CD4-positive, CD25-positive, alpha-beta regulatory T cell (primary cell): ENCODE results near the gene POGLUT3. TPM values are rescaled to one million over a fixed set of nuclear protein-coding genes. Genes with fewer than 3 reads are reported as not detected.

Experiments used
- ATAC-seq, 2 donors: fragments of 150-1000 bp; cut with Tn5 transposase; one replicate each; pipeline ENCODE4 v1.10.0; 2021; ENCODE audit warnings: low read depth in 2 of 2, moderate number of reproducible peaks in 2 of 2, moderate library complexity in 1 of 2
- DNase-seq, 3 donors: peaks; one replicate each; pipeline versions ENCODE4 v3.0.0 to v3.0.0-alpha.2; 2012 to 2022; ENCODE audit warnings: mixed read lengths in 1 of 3
- H3K27ac ChIP-seq: one replicate; pipeline ENCODE4 v1.7.0; 2013; ENCODE audit warnings: mild to moderate bottlenecking, low read length; ENCODE audit not compliant: insufficient read depth, poor library complexity, severe bottlenecking
- H3K27me3 ChIP-seq: one replicate; pipeline ENCODE4 v1.7.0; 2013; ENCODE audit warnings: low read length; ENCODE audit not compliant: control insufficient read depth, insufficient read depth
- H3K36me3 ChIP-seq: one replicate; pipeline ENCODE4 v1.7.0; 2013; ENCODE audit warnings: mild to moderate bottlenecking, low read length, moderate library complexity; ENCODE audit not compliant: control insufficient read depth, insufficient read depth
- H3K4me1 ChIP-seq: 2 replicates; pipeline ENCODE4 v1.7.0; 2013; ENCODE audit warnings: mild to moderate bottlenecking, low read length; ENCODE audit not compliant: insufficient read depth, control insufficient read depth, poor library complexity, severe bottlenecking
- H3K4me3 ChIP-seq: one replicate; pipeline ENCODE4 v1.7.0; 2013; ENCODE audit warnings: low read depth, mild to moderate bottlenecking, low read length, moderate library complexity
- H3K9me3 ChIP-seq, 2 experiments: 1 replicate in 1 of 2; 2 replicates in 1 of 2; pipeline ENCODE4 v1.7.0; 2013; ENCODE audit warnings: low read length in 2 of 2, mild to moderate bottlenecking in 1 of 2, moderate library complexity in 1 of 2; ENCODE audit not compliant: control insufficient read depth in 2 of 2
- H3K27ac Mint-ChIP-seq, 3 donors: one replicate each; pipeline ENCODE4 v1.8.0; 2020 to 2022; ENCODE audit warnings: mild to moderate bottlenecking in 3 of 3, mixed read lengths in 3 of 3, moderate library complexity in 2 of 3
- H3K27me3 Mint-ChIP-seq: one replicate; pipeline ENCODE4 v1.8.0; 2022; ENCODE audit warnings: mild to moderate bottlenecking, mixed read lengths
- H3K36me3 Mint-ChIP-seq: one replicate; pipeline ENCODE4 v1.8.0; 2020; ENCODE audit warnings: mixed read lengths
- H3K4me1 Mint-ChIP-seq, 4 donors: one replicate each; pipeline ENCODE4 v1.8.0; 2020 to 2022; ENCODE audit warnings: mixed read lengths in 4 of 4, mild to moderate bottlenecking in 1 of 4
- H3K4me3 Mint-ChIP-seq, 4 donors: one replicate each; pipeline ENCODE4 v1.8.0; 2020 to 2022; ENCODE audit warnings: mild to moderate bottlenecking in 4 of 4, mixed read lengths in 4 of 4, moderate library complexity in 3 of 4
- H3K9me3 Mint-ChIP-seq, 7 donors: one replicate each; pipeline ENCODE4 v1.8.0; 2020 to 2022; ENCODE audit warnings: mixed read lengths in 7 of 7, mild to moderate bottlenecking in 3 of 7, moderate library complexity in 2 of 7
- polyA plus RNA-seq, 4 donors: library from polyadenylated mRNA; unstranded; fragments of 300-500 nt; fragmentation: Illumina TruSeq; gene quantifications; one replicate each; pipeline ENCODE4 v1.2.3, GENCODE V29; 2021
- total RNA-seq: library from RNA; stranded (reverse); gene quantifications from one replicate; pipeline ENCODE4 v1.2.3, GENCODE V29; 2022

POGLUT3 gene
- total and polyA plus RNA-seq, 5 donors from 2014 or later: 5.9 to 15.2 (median 6.2) TPM

DNA sequence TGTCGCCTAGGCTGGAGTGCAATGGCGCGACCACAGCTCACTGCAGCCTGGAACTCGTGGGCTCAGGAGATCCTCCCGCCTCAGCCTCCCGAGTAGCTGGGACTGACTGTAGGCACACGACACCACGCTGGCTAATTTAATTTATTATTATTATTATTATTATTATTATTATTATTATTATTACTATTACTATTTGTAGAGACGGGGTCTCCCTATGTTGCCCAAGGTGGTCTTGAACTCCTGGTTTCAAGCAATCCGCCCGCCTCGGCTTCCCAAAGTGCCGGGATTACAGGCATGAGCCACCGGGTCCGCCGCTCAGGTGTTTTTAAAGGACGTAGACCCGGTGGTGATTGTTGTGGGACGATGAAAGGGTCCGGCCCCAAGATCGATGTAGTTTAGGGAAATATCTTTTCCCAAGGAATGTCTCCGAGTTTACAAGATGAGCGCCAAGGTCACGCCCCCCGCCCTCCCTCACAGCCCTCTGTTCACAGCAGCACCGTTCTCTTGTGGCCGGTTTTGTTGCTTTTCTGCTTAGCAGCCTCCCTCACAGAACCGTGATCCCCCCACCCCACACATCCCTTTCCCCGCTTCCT, 728 bp upstream of the POGLUT3 start:
- peak overlapping the region; percentile 52 to 94 (median 88) for H3K27ac Mint-ChIP-seq
- no peaks in the 10 kb centered on the region for H3K36me3 Mint-ChIP-seq
- Histone ChIP-seq H3K27me3 (no peaks in the 10 kb centered on the region), H3K9me3 (no peaks in the 10 kb centered on the region), H3K4me3 (no peak overlapping the region), H3K27ac (peak overlapping the region; percentile 85), H3K36me3 (no peaks in the 10 kb centered on the region), H3K4me1 (peaks cover 7% of the 10 kb centered on the region)
- DNase-seq (no peak), ATAC-seq (no peak)
- peaks cover 12 to 40% (median 26%) of the 10 kb centered on the region in 4 donors for H3K4me1 Mint-ChIP-seq
- H3K9me3 Mint-ChIP-seq: no peaks in the 10 kb centered on the region
- H3K4me3 Mint-ChIP-seq: peak overlapping the region; percentile 84 to 92 (median 88)
- no peaks in the 10 kb centered on the region for H3K27me3 Mint-ChIP-seq

DNA sequence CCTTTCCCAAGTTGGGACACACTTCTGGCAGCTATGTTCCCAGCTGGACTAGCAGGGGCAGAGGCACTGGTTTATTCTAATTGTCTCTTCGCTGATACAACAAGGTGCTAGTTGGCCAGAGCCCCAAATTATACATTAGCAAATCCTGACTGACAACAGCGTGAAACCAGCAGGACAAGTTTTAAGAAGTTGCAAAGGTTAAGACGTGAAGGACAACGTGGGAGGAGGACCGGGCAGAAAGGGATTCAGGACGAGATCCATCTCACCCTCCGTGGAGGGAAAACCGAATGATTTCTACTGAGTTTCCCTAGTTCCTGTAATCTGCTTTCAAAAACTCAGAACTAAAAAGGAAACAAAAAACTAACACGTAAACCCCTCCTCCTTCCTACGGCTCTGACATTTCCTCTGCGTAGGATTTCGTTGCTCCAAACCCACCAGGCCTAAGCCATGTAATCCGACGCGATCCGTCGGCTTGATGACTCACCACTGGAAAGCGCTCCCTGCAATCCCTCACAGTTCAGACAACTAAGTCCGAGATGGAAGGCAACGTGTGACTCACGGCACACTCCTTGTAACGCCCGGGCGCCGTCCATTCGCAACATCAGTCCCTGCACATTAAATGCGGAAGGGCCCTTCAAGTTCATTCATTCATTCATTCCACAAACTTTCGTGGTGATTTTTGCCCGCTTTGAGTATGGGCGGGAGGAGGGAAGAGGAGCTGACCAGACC, 703 bp downstream of the POGLUT3 start:
- Histone ChIP-seq H3K4me3 (peak overlapping the region; percentile 81), H3K36me3 (no peaks in the 10 kb centered on the region), H3K27ac (peak overlapping the region; percentile 85), H3K4me1 (peaks cover 7% of the 10 kb centered on the region), H3K9me3 (no peaks in the 10 kb centered on the region), H3K27me3 (no peaks in the 10 kb centered on the region)
- ATAC-seq (peak; percentile 76 to 80), DNase-seq (peak; percentile 67 to 87 (median 76))
- H3K27me3 Mint-ChIP-seq: no peaks in the 10 kb centered on the region
- peaks cover 12 to 41% (median 28%) of the 10 kb centered on the region in 4 donors for H3K4me1 Mint-ChIP-seq
- no peaks in the 10 kb centered on the region for H3K36me3 Mint-ChIP-seq
- H3K9me3 Mint-ChIP-seq: no peaks in the 10 kb centered on the region
- peak overlapping the region; percentile 95 to 100 (median 100) for H3K4me3 Mint-ChIP-seq
- peak overlapping the region; percentile 99 to 100 (median 99) for H3K27ac Mint-ChIP-seq

DNA sequence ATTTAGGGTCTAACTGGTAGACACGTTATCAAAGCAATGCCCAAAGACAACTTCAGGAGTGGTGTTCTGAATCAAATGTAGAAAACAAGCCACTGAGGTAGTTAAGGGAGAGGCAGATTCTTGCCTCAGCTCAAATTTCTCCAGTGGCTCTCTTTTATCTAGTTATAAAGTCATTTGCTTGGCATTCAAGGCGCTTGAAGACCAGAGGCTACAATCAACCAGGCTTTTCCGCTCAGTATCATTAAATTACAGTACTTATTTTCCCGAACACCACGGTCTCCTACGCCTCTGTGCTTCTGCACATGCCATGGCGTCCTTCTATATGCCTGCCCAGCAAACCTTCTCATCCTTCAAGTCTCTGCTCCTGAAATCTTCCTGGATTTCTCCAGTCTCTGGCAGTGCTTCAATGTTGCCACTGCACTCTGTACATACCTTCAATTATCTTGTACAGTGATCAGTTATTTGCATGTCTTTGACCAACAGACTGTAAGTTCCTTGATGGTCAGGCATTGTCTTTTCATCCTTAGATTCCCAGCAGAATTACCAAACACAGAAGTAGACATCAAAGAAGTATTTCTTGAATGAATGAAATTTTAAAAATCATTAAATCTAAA, 1.4 kb downstream of the POGLUT3 start:
- H3K4me1 ChIP-seq: peaks cover 7% of the 10 kb centered on the region
- Mint-ChIP-seq H3K4me1 (peaks cover 15 to 46% (median 31%) of the 10 kb centered on the region in 4 donors), H3K27me3 (no peaks in the 10 kb centered on the region), H3K9me3 (no peaks in the 10 kb centered on the region), H3K27ac (peak overlapping the region; percentile 99 to 100 (median 99)), H3K4me3 (peak overlapping the region; percentile 95 to 100 (median 100)), H3K36me3 (no peaks in the 10 kb centered on the region)
- H3K9me3 ChIP-seq: no peaks in the 10 kb centered on the region
- DNase-seq (peak in 1 of 3 donors; percentile 12), ATAC-seq (no peak)
- peak overlapping the region; percentile 81 for H3K4me3 ChIP-seq
- H3K27me3 ChIP-seq: no peaks in the 10 kb centered on the region
- peak overlapping the region; percentile 85 for H3K27ac ChIP-seq
- no peaks in the 10 kb centered on the region for H3K36me3 ChIP-seq

DNA sequence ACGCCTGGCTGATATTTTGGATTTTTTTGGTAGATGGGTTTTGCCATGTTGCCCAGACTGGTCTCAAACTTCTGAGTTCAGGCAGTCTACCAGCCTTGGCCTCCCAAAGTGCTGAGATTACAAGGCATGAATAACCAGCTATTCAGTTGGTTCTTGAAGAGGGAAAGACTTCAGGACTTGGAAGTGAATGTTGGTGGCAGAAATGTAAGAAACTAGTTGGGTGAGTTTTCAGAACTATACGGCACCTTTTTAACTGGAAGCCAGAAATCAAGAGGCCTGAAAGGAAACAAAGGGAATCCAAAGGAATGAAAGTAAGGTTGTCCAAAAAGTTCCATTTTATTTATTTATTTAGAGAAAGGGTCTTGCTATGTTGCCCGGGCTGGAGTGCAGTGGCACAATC, 2.9 kb downstream of the POGLUT3 start:
- Histone ChIP-seq H3K27ac (no peak overlapping the region), H3K36me3 (no peaks in the 10 kb centered on the region), H3K4me1 (peaks cover 7% of the 10 kb centered on the region), H3K4me3 (no peak overlapping the region), H3K9me3 (no peaks in the 10 kb centered on the region), H3K27me3 (no peaks in the 10 kb centered on the region)
- ATAC-seq (no peak), DNase-seq (no peak)
- Mint-ChIP-seq H3K27me3 (no peaks in the 10 kb centered on the region), H3K4me1 (peaks cover 20 to 46% (median 31%) of the 10 kb centered on the region in 4 donors), H3K27ac (peak overlapping the region; percentile 11 to 33 (median 20)), H3K36me3 (no peaks in the 10 kb centered on the region), H3K4me3 (peak overlapping the region in 2 of 4 donors; percentile 19 to 53), H3K9me3 (no peaks in the 10 kb centered on the region)

DNA sequence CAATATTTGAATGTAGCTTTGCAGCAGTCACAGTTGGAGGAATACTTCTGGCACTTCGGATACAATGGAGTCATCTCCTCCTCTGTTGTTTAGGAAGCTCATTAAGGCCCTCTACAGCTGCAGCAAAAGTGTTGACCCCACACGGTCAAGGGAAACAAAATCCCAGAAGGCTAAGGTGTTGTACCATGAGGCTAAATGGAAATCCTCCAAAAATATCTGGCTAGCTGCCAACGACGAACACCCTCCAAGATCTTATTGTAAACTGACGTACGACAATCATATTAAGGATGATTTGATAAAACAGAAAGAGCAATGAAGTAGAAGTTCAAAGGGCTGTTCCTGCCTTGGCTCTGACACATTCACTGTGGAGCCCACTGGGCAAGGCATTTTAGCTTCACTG, 4.0 kb downstream of the POGLUT3 start:
- Mint-ChIP-seq H3K27ac (peak overlapping the region in 2 of 3 donors; percentile 33 to 85), H3K27me3 (no peaks in the 10 kb centered on the region), H3K4me3 (peak overlapping the region in 2 of 4 donors; percentile 1 to 19), H3K9me3 (no peaks in the 10 kb centered on the region), H3K36me3 (peaks cover 3% of the 10 kb centered on the region), H3K4me1 (peaks cover 20 to 42% (median 31%) of the 10 kb centered on the region in 4 donors)
- Histone ChIP-seq H3K4me1 (peaks cover 7% of the 10 kb centered on the region), H3K27me3 (no peaks in the 10 kb centered on the region), H3K9me3 (no peaks in the 10 kb centered on the region), H3K36me3 (peaks cover 6% of the 10 kb centered on the region), H3K4me3 (no peak overlapping the region), H3K27ac (no peak overlapping the region)
- ATAC-seq: no peak
- DNase-seq: no peak

DNA sequence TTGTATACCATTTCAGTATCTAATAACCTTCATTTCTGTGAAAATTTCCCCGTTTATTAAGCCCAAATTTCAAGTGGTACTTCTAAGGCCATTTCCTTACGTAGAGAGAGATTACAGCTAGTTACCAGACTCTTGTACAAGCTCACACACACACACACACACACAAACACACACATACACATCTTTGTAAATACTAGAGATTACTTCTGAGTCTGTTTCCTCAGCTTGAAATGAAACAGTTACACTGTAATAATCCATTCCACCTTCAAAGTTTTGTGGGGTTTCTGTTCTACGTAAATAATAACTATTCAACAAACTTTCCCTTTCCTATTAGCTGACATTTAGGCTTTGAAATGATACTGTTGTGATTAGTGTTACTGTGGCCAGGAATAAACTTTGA, 6.2 kb downstream of the POGLUT3 start:
- Histone ChIP-seq H3K4me1 (peaks cover 3% of the 10 kb centered on the region), H3K9me3 (no peaks in the 10 kb centered on the region), H3K27ac (no peak overlapping the region), H3K27me3 (no peaks in the 10 kb centered on the region), H3K4me3 (no peak overlapping the region), H3K36me3 (peaks cover 15% of the 10 kb centered on the region)
- no peaks in the 10 kb centered on the region for H3K27me3 Mint-ChIP-seq
- DNase-seq (no peak), ATAC-seq (no peak)
- H3K27ac Mint-ChIP-seq: peak overlapping the region in 1 of 3 donors; percentile 32
- peaks cover 19 to 32% (median 24%) of the 10 kb centered on the region in 4 donors for H3K4me1 Mint-ChIP-seq
- no peaks in the 10 kb centered on the region for H3K9me3 Mint-ChIP-seq
- no peak overlapping the region for H3K4me3 Mint-ChIP-seq
- H3K36me3 Mint-ChIP-seq: peaks cover 16% of the 10 kb centered on the region

DNA sequence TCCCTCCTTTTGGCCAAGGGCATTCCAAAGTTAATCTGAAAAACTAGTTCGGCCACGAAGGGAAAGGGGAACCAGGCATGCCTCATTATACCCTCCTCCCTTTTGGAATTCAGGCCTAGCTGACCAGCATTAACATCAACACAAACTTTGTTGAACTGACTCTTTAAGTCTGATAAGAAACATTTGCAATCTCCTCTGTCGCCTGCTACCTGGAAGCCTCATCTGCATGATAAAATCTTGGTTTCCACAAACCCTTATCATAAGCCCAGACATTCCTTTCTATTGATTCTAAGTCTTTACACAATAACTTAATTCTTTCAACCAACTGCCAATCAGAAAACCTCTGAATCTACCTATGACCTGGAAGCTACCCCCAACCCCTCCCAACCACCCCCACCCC, 11.4 kb downstream of the POGLUT3 start:
- no peaks in the 10 kb centered on the region for H3K27me3 ChIP-seq
- Mint-ChIP-seq H3K4me1 (peaks cover 0 to 12% (median 1%) of the 10 kb centered on the region in 4 donors), H3K27me3 (no peaks in the 10 kb centered on the region), H3K9me3 (no peaks in the 10 kb centered on the region), H3K36me3 (peaks cover 49% of the 10 kb centered on the region), H3K4me3 (no peak overlapping the region), H3K27ac (no peak overlapping the region)
- H3K36me3 ChIP-seq: peaks cover 33% of the 10 kb centered on the region
- H3K4me1 ChIP-seq: no peaks in the 10 kb centered on the region
- DNase-seq (no peak), ATAC-seq (no peak)
- H3K4me3 ChIP-seq: no peak overlapping the region
- no peaks in the 10 kb centered on the region for H3K9me3 ChIP-seq
- H3K27ac ChIP-seq: no peak overlapping the region
